GM21526 (cell line): ENCODE results near the gene PTPRN2.
"Not testable (repeated sequence)": the region's sequence is repeated elsewhere in the genome, so short reads cannot be mapped to it uniquely, and the experiment has no call there.

ENCODE experiments used
- ATAC-seq: cut with Tn5 transposase; IDR thresholded peaks from one replicate; pipeline ENCODE4 v1.9.1; 2021; ENCODE audit warnings: moderate library complexity; ENCODE audit not compliant: unreplicated experiment, low FRiP score

Gene PTPRN2

GRCh38 chr7:157497367-157497743 lies 1090.3 kb downstream of the PTPRN2 start:
- ATAC-seq, result no peak

DNA sequence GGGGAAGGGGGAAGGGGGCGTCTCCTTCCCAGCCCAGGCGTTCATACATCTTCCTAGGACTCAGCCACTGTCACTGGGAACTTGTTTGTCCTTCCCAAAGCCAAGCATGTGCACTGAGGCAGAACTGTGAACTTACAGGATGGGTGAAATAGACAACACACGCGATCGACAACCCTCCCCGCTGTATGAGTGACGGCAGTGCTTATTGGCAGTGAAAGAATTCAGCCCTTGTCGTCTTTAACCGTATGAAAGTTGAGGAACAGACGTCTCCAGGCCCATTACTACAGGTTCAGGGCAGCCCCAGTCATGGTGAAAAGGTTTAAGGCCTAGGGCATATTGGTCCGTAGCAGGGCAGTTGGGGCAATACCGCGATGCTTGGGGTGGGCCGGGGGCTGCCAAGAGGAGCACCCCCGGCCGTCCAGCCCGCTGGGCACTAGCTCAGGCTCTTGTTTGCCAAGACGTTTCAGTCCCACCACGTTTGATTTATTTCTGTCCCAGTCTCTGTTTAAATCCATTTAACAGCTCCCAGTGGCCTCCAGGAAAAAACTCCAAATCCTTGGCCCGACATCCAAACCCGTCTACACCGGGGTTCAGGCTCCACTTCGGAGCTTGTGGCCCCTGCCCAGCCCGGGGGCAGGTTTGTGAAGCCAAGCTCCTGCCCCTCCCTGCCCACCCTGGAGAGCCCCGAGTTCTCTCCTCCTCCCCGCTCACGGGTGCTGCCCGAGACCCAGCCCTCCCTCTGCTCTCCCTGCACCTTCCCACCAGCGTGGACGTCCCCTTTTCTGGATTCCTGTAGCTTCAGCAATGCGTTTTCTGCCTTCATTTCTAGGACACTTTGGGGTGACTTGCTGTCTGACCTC lies 1091.0 kb downstream of the PTPRN2 start:
- ATAC-seq, result no peak

DNA sequence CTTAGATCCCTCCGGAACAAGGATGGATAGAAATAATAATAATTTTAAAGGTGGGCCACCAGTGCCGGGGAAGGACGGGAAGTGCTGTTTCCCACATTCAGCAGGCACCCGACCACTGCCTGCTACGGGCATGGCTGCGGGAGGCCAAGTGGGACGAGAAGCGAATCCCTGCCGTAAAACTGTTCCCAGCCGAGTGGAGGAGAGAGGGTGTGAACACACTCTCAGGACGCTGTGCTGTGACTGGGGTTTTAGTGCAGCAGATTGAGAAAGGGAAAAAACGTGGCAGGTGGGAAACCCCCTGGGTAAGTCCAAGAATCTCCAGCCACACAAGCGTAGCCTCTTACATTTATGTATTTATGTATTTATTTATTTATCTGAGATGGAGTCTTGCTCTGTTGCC lies 1092.0 kb downstream of the PTPRN2 start:
- peak; percentile 50 for ATAC-seq

- ATAC-seq, result no peak
Observed at GRCh38 chr7:157495177-157495553, 1092.5 kb downstream of the PTPRN2 start.

DNA sequence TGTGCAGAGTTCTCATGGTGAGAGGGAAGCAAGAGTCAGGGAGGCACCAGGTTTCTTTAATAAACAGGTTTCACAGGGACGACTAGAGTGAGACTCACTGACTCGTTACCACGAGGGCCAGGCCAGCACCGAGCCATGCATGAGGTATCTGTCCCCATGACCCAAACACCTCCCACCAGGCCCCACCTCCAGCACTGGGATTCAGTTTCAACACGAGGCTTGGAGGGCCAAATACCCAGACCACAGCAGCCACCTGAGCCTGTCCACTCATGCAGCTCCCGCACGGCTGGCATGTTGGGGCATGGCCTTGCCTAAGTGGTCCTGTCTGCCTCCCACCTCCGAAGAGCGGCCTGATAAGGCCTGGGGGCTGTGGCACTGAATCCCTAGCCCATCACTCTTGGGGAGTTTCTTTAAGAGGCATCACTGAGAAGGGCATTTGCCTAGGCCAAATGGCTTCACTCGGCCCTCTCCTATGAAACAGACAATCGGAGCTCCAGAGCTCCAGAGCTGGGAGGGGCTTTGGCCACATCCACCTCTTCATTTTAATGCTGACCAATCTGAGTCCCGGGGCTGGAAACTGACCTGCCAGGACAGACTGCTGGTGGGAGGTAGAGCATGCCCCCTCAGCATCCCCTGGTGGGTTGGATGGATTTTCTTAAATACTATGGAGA lies 1093.0 kb downstream of the PTPRN2 start:
- ATAC-seq, result no peak

DNA sequence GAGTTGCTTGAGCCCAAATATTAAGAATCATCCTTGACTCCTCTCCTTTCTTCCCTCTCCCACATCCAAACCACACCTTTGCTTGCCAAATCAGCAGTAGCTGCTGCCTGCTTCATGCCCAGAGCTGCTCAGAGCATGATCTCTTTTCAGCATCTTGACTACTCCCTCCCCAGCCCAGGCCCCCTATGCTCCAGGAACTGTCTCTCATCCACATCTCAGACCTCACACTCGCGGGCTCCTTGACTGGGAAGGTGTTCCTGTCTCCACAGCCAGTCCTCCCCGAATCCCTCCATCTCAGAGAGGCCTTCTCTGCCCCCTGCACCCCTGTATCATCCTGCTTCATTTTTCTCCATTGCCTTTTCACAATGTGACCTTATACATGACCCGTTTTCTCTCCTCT lies 1093.8 kb downstream of the PTPRN2 start:
- no peak for ATAC-seq

DNA sequence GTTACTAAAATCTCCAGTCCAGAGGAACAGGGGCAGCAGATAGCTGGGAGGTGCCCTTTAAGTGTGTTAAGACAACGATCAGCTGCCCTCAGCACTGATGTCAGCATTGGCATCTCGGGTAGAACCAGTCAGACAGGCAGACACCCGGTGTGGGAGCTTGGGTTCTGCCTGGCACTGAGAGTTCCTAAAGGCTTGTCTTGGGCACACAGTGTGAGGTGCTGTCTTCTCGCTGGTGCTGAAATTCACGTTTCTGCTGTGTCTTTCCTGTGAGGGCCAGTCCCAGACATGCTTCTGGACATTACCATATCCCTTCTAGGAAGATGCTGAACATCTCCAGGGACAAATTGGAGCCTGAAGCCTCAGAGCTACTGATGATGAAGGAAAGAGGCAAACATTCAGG lies 1094.6 kb downstream of the PTPRN2 start:
- no peak for ATAC-seq

- ATAC-seq, result no peak
Observed at GRCh38 chr7:157490465-157490912, 1097.1 kb downstream of the PTPRN2 start.

DNA sequence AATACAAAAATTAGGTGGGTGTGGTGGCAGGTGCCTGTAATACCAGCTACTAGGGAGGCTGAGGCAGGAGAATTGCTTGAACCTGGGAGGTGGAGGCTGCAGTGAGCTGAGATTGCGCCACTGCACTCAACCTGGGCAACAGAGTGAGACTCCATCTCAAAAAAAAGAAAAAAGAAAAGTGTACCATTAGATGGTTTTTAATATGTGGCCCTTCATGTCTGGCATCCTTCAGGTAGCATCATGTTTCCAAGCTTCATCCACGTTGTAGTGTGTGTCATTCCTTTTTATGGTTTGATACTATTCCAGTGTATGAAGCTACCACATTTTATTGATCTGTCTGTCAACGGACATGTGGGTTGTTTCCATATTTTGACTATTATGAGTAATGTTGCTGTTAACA lies 1097.8 kb downstream of the PTPRN2 start:
- not testable (repeated sequence) for ATAC-seq
